GM12891 (cell line): ENCODE data around the gene HSF2.

Experiments
- POLR2A ChIP-seq: IDR thresholded peaks from 2 replicates; pipeline ENCODE4 v1.6.1; 2011; ENCODE audit warnings: low read depth, low read length, control low read depth
- POLR2AphosphoS5 ChIP-seq: IDR thresholded peaks from 2 replicates; pipeline ENCODE4 v1.6.1; 2011; ENCODE audit warnings: low read depth, low read length, control low read depth
- TAF1 ChIP-seq: IDR thresholded peaks from 2 replicates; pipeline ENCODE4 v1.6.1; 2011; ENCODE audit warnings: low read depth, low read length, control low read depth

DNA sequence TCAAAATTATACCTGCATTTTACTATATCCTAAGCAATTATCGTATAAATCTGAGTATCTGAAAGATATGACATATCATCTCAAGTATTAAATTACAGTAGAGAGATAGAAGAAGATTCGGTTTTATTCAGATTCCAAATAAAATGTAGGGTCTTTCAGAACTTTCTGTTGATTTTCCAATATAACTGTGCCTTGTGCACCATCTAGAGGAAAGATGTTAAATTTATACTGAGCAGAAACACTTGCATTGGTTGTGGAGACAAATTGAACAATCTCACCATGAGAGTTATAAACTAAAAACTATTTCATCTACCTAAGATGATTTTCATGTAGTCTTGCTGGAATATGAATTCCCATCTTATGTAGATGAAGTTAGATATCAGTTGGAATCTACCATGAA is 26.8 kb upstream of the HSF2 start:
- no peak for TF ChIP-seq POLR2A
- TF ChIP-seq POLR2AphosphoS5: no peak
- no peak for TF ChIP-seq TAF1
